Measurements from ENCODE around the gene OTOP2.

- no peak for TF ChIP-seq POLR2A (IDR thresholded peaks at IDR 0.05; ENCODE audit: low read depth, low read length)
- TF ChIP-seq, protein P1, sequence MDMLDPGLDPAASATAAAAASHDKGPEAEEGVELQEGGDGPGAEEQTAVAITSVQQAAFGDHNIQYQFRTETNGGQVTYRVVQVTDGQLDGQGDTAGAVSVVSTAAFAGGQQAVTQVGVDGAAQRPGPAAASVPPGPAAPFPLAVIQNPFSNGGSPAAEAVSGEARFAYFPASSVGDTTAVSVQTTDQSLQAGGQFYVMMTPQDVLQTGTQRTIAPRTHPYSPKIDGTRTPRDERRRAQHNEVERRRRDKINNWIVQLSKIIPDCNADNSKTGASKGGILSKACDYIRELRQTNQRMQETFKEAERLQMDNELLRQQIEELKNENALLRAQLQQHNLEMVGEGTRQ (IDR thresholded peaks at IDR 0.05; ENCODE audit: low read depth, low read length) = no peak
- TF ChIP-seq, protein P2, sequence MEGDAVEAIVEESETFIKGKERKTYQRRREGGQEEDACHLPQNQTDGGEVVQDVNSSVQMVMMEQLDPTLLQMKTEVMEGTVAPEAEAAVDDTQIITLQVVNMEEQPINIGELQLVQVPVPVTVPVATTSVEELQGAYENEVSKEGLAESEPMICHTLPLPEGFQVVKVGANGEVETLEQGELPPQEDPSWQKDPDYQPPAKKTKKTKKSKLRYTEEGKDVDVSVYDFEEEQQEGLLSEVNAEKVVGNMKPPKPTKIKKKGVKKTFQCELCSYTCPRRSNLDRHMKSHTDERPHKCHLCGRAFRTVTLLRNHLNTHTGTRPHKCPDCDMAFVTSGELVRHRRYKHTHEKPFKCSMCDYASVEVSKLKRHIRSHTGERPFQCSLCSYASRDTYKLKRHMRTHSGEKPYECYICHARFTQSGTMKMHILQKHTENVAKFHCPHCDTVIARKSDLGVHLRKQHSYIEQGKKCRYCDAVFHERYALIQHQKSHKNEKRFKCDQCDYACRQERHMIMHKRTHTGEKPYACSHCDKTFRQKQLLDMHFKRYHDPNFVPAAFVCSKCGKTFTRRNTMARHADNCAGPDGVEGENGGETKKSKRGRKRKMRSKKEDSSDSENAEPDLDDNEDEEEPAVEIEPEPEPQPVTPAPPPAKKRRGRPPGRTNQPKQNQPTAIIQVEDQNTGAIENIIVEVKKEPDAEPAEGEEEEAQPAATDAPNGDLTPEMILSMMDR (conservative IDR thresholded peaks at IDR 0.05; ENCODE audit: low read depth, low read length) = no peak
- no peak for TF ChIP-seq RCOR1 (IDR thresholded peaks at IDR 0.05; ENCODE audit: insufficient replicate concordance, low read length)
- TF ChIP-seq SMC3 (IDR thresholded peaks at IDR 0.05; ENCODE audit: low read depth, low read length) = no peak
- TF ChIP-seq MAZ (IDR thresholded peaks at IDR 0.05; ENCODE audit: borderline replicate concordance, low read depth, low read length) = no peak
- TF ChIP-seq RAD21 (IDR thresholded peaks at IDR 0.05; ENCODE audit: low read length) = no peak
- TF ChIP-seq NFE2L2 (IDR thresholded peaks at IDR 0.05; ENCODE audit: low read depth, low read length) = no peak
- TF ChIP-seq ELK1 (IDR thresholded peaks at IDR 0.05; ENCODE audit: borderline replicate concordance, low read depth, low read length) = no peak
- TF ChIP-seq MAFK (IDR thresholded peaks at IDR 0.05; ENCODE audit: low read depth, low read length) = no peak
- no peak for TF ChIP-seq BHLHE40 (IDR thresholded peaks at IDR 0.05; ENCODE audit: low read depth, low read length)
- TF ChIP-seq CEBPB (IDR thresholded peaks at IDR 0.05; ENCODE audit: low read depth, low read length) = no peak
- no peak for TF ChIP-seq MXI1 (IDR thresholded peaks at IDR 0.05; ENCODE audit: borderline replicate concordance, low read depth, low read length)
These were observed 25.6 kb upstream of the OTOP2 start for GRCh38 chr17:74898376-74898946.

Measured in IMR-90 (cell line).